Activated T-cell treated with anti-CD3 and anti-CD28 coated beads, Interleukin-2, amount 50 U/mL, for 48 hours (primary cell): ENCODE measurements around the gene TPR.
"Not testable (repeated sequence)": the region's sequence is repeated elsewhere in the genome, so short reads cannot be mapped to it uniquely, and the experiment has no call there.

Source experiments
- DNase-seq, 2 experiments: peaks; one replicate each; pipeline ENCODE4 v3.0.0-alpha.2; 2020

The TPR gene

GRCh38 chr1:186375152-186375928, at the start of gene TPR, which contains the start of gene ODR4:
TPR (minus strand) TSS chr1:186375253; CDS start chr1:186375028, 225 bp downstream.
ODR4 (plus strand) TSS chr1:186375838; CDS start chr1:186379786, 3,948 bp downstream.
- DNase-seq = peak; percentile 97

GRCh38 chr1:186424539-186424938, 49.5 kb upstream of the TPR start:
- DNase-seq = no peak

- no peak for DNase-seq
Observed at GRCh38 chr1:186421446-186421845, 46.4 kb upstream of the TPR start.

- DNase-seq = no peak
Observed at GRCh38 chr1:186420923-186421322, 45.9 kb upstream of the TPR start.

- DNase-seq = no peak
Observed at GRCh38 chr1:186420311-186420710, 45.3 kb upstream of the TPR start.

GRCh38 chr1:186418503-186418902, 43.5 kb upstream of the TPR start:
- no peak for DNase-seq

GRCh38 chr1:186413319-186413718, 38.3 kb upstream of the TPR start:
- no peak for DNase-seq

- no peak for DNase-seq
Observed at GRCh38 chr1:186409091-186409490, 34.0 kb upstream of the TPR start.

GRCh38 chr1:186404454-186405051, 29.5 kb upstream of the TPR start:
- DNase-seq = no peak

GRCh38 chr1:186403632-186404031, 28.6 kb upstream of the TPR start:
- DNase-seq = no peak

- DNase-seq = not testable (repeated sequence)
Observed at GRCh38 chr1:186401446-186401845, 26.4 kb upstream of the TPR start.

GRCh38 chr1:186392711-186393110, 17.7 kb upstream of the TPR start:
- DNase-seq = not testable (repeated sequence)

GRCh38 chr1:186391841-186392240, 16.8 kb upstream of the TPR start:
- DNase-seq = no peak

- no peak for DNase-seq
Observed at GRCh38 chr1:186390925-186391324, 15.9 kb upstream of the TPR start.

- DNase-seq = no peak
Observed at GRCh38 chr1:186386725-186387383, 11.8 kb upstream of the TPR start.

- no peak for DNase-seq
Observed at GRCh38 chr1:186375929-186376319, 871 bp upstream of the TPR start.

GRCh38 chr1:186374303-186375151, 526 bp downstream of the TPR start:
- peak; percentile 40 to 43 for DNase-seq

- DNase-seq = not testable (repeated sequence)
Observed at GRCh38 chr1:186347837-186348691, 27.0 kb downstream of the TPR start.

GRCh38 chr1:186340772-186341171, 34.3 kb downstream of the TPR start:
- no peak for DNase-seq

GRCh38 chr1:186337554-186337953, 37.5 kb downstream of the TPR start:
- no peak for DNase-seq

- DNase-seq = no peak
Observed at GRCh38 chr1:186330758-186331157, 44.3 kb downstream of the TPR start.

- DNase-seq = no peak
Observed at GRCh38 chr1:186327331-186327730, 47.7 kb downstream of the TPR start.
